Activated naive CD4-positive, alpha-beta T cell treated with anti-CD3 and anti-CD28 coated beads, Interleukin-2, amount 10 ng/mL, durations not matched to agents 7 days and 5 days (primary cell): ENCODE data around the gene PKIG.
A peak's percentile ranks its signal among the peaks of the same experiment; 100 is the strongest.

Experiments used
- CTCF ChIA-PET: fragments of 350-600 bp; sonication (Branson Sonifier 250); formaldehyde crosslinking; loops from one replicate; lab custom pipeline; 2021; ENCODE audit warnings: antibody characterized with exemption; lab: Charles Lee
- DNase-seq: peaks from one replicate; pipeline ENCODE4 v3.0.0-alpha.2; 2020
- H3K27ac Mint-ChIP-seq: one replicate; pipeline ENCODE4 v1.8.0; 2021; ENCODE audit warnings: mild to moderate bottlenecking, moderate library complexity, mixed read lengths
- H3K27me3 Mint-ChIP-seq: one replicate; pipeline ENCODE4 v1.8.0; 2021; ENCODE audit warnings: mild to moderate bottlenecking, mixed read lengths
- H3K36me3 Mint-ChIP-seq: one replicate; pipeline ENCODE4 v1.8.0; 2021; ENCODE audit warnings: mixed read lengths
- H3K4me1 Mint-ChIP-seq: one replicate; pipeline ENCODE4 v1.8.0; 2021; ENCODE audit warnings: mixed read lengths
- H3K4me3 Mint-ChIP-seq: one replicate; pipeline ENCODE4 v1.8.0; 2021; ENCODE audit warnings: mild to moderate bottlenecking, moderate library complexity, mixed read lengths
- H3K9me3 Mint-ChIP-seq: one replicate; pipeline ENCODE4 v1.8.0; 2021; ENCODE audit warnings: mixed read lengths

Gene PKIG

DNA sequence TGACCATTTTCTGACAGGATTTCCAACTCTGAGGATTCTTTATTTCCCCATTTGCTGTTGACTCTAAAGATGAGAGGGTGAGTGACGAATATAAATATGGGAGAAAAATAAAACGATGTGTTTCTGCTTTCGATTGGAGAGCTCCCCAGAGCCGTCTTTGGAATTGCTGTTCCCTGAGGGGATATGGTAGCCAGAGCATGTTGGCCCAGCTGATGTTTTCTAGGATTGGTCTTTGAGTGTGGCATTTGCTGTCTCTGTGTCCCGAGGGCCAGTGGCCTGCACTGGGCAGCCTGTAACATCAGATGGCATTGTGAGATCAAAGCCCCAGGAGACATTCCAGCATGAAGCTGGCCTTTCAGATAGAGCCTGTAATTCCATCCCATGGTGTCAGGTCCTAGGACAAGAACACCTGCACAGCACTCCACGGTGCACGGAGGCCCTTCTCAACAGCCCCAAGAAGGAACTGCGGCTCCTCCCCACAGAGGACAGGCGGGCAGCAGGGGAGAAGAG, 26.7 kb downstream of the PKIG start:
- H3K9me3 Mint-ChIP-seq = no peaks in the 10 kb centered on the region
- CTCF ChIA-PET = interaction anchor here (0.6 to 4.4 kb wide), 18 partner anchors 9 to 299 kb away, joined by 3 to 37 read pairs (median 6); partner anchors contain the start of genes PKIG, SERINC3 and TTPAL
- no peak overlapping the region for H3K4me3 Mint-ChIP-seq
- peak overlapping the region; percentile 19 for H3K27ac Mint-ChIP-seq
- peaks cover 20% of the 10 kb centered on the region for H3K4me1 Mint-ChIP-seq
- no peaks in the 10 kb centered on the region for H3K27me3 Mint-ChIP-seq
- no peak for DNase-seq
- peaks cover 8% of the 10 kb centered on the region for H3K36me3 Mint-ChIP-seq

DNA sequence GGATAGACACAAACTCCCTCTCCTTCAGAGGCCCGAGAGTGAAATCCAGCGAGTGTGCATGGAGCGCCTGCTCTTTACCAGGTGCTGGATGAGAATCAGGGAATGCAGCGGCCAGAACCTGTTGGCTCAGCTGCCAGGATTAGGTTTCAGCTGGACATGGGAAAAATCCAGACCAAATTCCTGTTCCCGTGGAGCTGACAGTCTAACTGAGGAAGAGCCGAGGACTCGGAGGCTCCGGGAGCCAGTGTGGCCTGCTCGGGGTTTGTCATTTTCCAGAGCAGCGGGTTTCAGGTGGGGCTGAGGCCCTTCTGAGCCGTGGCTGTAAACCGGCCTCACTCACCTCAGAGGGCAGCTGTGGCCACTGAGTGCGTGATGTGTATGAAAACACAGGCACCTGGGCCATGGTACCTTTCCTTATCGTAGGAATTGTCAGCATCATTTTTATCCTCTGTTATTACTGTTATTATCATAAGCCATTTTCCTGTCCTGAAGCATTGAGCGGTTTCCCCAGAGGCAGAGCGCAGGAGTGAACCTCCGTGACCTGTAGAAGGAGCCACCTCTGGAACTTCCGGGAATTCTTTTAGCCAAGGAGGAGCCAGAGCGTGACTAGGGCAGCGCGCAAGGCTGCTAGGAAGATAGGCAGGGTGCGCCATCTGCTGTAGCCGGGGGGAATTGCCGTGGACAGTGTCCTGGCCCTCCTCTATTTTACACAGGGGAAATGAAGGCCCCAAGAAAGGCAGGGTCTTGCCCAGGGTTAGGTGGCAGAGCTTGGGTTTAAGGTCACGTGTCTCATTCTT, 27.3 kb downstream of the PKIG start:
- peaks cover 10% of the 10 kb centered on the region for H3K36me3 Mint-ChIP-seq
- CTCF ChIA-PET = interaction anchor here (0.6 to 4.4 kb wide), 37 partner anchors 8 to 532 kb away, joined by 3 to 37 read pairs (median 5); partner anchors contain the start of genes PKIG, SERINC3 and TTPAL
- H3K27ac Mint-ChIP-seq = peak overlapping the region; percentile 96
- no peaks in the 10 kb centered on the region for H3K27me3 Mint-ChIP-seq
- H3K9me3 Mint-ChIP-seq = no peaks in the 10 kb centered on the region
- peak overlapping the region; percentile 31 for H3K4me3 Mint-ChIP-seq
- peaks cover 24% of the 10 kb centered on the region for H3K4me1 Mint-ChIP-seq
- DNase-seq = peak; percentile 87

DNA sequence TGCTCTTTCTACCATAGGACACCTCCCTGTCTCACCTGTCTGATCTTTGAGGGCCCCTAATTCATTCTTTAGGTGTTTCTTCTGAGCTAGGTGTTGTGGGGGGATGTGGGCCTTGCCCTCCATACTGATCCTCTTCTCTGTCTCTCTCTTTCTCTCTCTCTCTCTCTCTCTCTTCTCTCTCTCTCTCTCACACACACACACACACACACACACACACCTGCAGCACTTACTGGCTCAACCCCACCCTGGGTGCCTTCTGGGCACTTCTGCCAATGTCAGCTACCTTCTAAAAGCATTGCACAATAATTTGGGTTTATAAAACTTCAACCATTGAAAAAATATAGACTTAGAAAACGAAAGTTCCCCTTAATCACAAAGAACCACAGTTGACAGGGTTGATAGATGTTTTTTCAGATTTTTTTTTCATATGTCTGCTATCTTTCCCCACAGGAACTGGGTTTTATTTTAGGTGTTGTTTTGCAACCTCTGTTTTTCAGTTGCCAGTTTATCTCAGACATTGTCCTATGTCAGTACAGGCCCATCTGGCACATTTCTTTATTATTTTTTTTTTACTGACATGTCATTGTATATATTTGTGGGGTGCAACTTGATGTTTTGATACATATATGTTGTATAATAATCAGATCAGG, 28.1 kb downstream of the PKIG start:
- no peaks in the 10 kb centered on the region for H3K27me3 Mint-ChIP-seq
- CTCF ChIA-PET = interaction anchor here (0.6 to 4.4 kb wide), 36 partner anchors 8 to 533 kb away, joined by 3 to 37 read pairs (median 4); partner anchors contain the start of genes PKIG, SERINC3 and TTPAL
- peak overlapping the region; percentile 40 for H3K4me3 Mint-ChIP-seq
- peak overlapping the region; percentile 96 for H3K27ac Mint-ChIP-seq
- H3K9me3 Mint-ChIP-seq = no peaks in the 10 kb centered on the region
- peak; percentile 40 for DNase-seq
- peaks cover 31% of the 10 kb centered on the region for H3K4me1 Mint-ChIP-seq
- peaks cover 16% of the 10 kb centered on the region for H3K36me3 Mint-ChIP-seq

DNA sequence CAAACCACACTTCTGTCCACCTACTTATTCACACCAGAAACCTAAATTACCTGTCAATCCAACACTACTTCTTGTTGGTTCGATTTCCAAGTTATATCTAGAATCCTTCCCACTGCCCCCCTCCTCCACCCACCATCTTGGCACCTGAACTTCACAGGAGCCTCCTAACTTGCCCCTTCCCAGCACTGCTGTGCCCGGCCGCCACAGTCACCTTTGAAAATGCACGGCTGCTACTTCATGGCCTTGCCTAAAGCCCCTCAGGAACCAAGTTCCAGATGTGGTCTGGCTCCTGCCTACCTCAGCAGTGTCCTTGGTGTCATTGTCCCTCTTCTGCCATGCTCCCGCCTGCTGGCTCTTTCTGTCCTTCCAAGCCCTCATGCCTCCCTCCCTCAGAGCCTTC, 31.2 kb downstream of the PKIG start:
- no peak overlapping the region for H3K27ac Mint-ChIP-seq
- no peaks in the 10 kb centered on the region for H3K27me3 Mint-ChIP-seq
- H3K4me3 Mint-ChIP-seq = no peak overlapping the region
- H3K9me3 Mint-ChIP-seq = no peaks in the 10 kb centered on the region
- peaks cover 32% of the 10 kb centered on the region for H3K36me3 Mint-ChIP-seq
- H3K4me1 Mint-ChIP-seq = peaks cover 57% of the 10 kb centered on the region
- CTCF ChIA-PET = no interaction called here
- DNase-seq = no peak

DNA sequence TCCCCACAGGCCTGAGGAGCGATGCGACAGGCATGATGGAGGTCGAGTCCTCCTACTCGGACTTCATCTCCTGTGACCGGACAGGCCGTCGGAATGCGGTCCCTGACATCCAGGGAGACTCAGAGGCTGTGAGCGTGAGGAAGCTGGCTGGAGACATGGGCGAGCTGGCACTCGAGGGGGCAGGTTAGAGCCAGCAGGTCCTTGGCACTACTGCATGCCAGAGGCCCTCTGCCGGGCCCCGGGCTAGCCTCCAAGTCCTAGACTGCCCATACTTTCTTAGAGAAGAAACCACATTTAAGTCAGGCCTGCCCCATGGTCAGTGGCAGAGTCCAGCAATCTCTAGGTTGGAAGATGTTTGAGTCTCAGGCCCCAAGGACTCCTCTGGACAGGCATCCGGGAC, 32.1 kb downstream of the PKIG start:
- Mint-ChIP-seq H3K9me3 (no peaks in the 10 kb centered on the region), H3K27me3 (no peaks in the 10 kb centered on the region), H3K4me1 (peaks cover 67% of the 10 kb centered on the region), H3K4me3 (no peak overlapping the region), H3K27ac (no peak overlapping the region), H3K36me3 (peaks cover 39% of the 10 kb centered on the region)
- no peak for DNase-seq
- CTCF ChIA-PET = interaction anchor here (0.7 to 1.0 kb wide), 2 partner anchors 16 to 229 kb away, joined by 3 read pairs; no protein-coding TSS in a partner anchor

GRCh38 chr20:44615169-44615791, 32.9 kb downstream of the PKIG start:
- Mint-ChIP-seq H3K9me3 (no peaks in the 10 kb centered on the region), H3K27me3 (no peaks in the 10 kb centered on the region), H3K4me1 (peaks cover 65% of the 10 kb centered on the region), H3K36me3 (peaks cover 47% of the 10 kb centered on the region), H3K4me3 (no peak overlapping the region), H3K27ac (peak overlapping the region; percentile 81)
- CTCF ChIA-PET = interaction anchor here (0.7 kb wide), 1 partner anchor 17 kb away, joined by 3 read pairs; no protein-coding TSS in a partner anchor
- no peak for DNase-seq

GRCh38 chr20:44615876-44616603, 33.7 kb downstream of the PKIG start:
- no peaks in the 10 kb centered on the region for H3K27me3 Mint-ChIP-seq
- H3K9me3 Mint-ChIP-seq = no peaks in the 10 kb centered on the region
- CTCF ChIA-PET = interaction anchor here (0.6 to 1.4 kb wide), 2 partner anchors 117 to 231 kb away, joined by 3 to 5 read pairs; no protein-coding TSS in a partner anchor
- H3K4me3 Mint-ChIP-seq = no peak overlapping the region
- H3K36me3 Mint-ChIP-seq = peaks cover 54% of the 10 kb centered on the region
- DNase-seq = no peak
- peaks cover 61% of the 10 kb centered on the region for H3K4me1 Mint-ChIP-seq
- peak overlapping the region; percentile 81 for H3K27ac Mint-ChIP-seq

- H3K9me3 Mint-ChIP-seq = no peaks in the 10 kb centered on the region
- CTCF ChIA-PET = interaction anchor here (0.7 to 2.1 kb wide), 3 partner anchors 7 to 232 kb away, joined by 5 to 9 read pairs (median 5); no protein-coding TSS in a partner anchor
- no peak for DNase-seq
- peaks cover 59% of the 10 kb centered on the region for H3K36me3 Mint-ChIP-seq
- peak overlapping the region; percentile 81 for H3K27ac Mint-ChIP-seq
- H3K4me1 Mint-ChIP-seq = peaks cover 57% of the 10 kb centered on the region
- no peaks in the 10 kb centered on the region for H3K27me3 Mint-ChIP-seq
- H3K4me3 Mint-ChIP-seq = no peak overlapping the region
These were observed 34.2 kb downstream of the PKIG start for GRCh38 chr20:44616604-44616964.

DNA sequence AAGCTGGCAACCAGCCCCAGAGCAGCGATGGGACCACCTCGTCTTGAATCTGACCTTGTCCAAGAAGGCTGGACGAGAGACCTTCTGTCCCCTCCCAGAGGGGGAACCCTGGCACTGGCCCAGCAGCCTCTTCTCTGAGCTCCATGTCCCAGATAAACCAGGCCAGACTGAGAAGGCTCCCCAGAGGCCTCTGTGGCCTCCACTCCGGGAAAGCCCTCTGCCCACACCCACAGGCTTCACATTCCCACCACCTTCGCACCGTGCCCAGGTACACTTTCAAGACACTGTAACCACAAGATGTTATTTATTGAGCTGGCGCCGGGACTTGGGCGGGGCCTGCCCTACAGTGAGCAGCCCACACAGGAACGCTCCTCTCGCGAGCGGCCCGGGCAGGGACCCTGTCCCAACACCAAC, 35.9 kb downstream of the PKIG start:
- Mint-ChIP-seq H3K4me3 (no peak overlapping the region), H3K27ac (peak overlapping the region; percentile 66), H3K9me3 (peaks cover 3% of the 10 kb centered on the region), H3K36me3 (peaks cover 76% of the 10 kb centered on the region), H3K27me3 (no peaks in the 10 kb centered on the region), H3K4me1 (peaks cover 54% of the 10 kb centered on the region)
- peak; percentile 45 for DNase-seq
- CTCF ChIA-PET = interaction anchor here (1.1 to 2.1 kb wide), 4 partner anchors 9 to 65 kb away, joined by 3 to 9 read pairs (median 4); no protein-coding TSS in a partner anchor

DNA sequence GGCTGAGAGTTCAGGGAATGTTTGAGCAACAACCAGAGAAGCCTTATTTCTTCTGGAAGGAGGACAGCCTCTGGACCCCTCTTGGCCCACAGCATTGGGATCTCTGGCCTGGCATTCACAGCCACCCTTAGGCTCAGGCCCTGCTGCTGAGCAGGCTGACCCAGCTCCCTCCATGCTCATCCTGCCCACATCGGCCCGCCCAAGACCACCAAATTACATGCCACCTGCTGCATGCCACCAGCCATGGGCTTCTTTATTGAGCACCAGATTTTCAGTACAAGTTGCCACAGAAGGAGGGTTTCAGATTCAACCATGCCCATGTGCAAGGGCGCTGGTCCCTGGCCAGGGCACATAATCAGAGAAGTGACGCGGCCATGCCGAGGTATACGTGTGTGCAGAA, 36.9 kb downstream of the PKIG start:
- Mint-ChIP-seq H3K9me3 (peaks cover 6% of the 10 kb centered on the region), H3K4me3 (no peak overlapping the region), H3K36me3 (peaks cover 76% of the 10 kb centered on the region), H3K27me3 (no peaks in the 10 kb centered on the region), H3K27ac (peak overlapping the region; percentile 19), H3K4me1 (peaks cover 52% of the 10 kb centered on the region)
- DNase-seq = no peak
- CTCF ChIA-PET = interaction anchor here (1.1 to 2.2 kb wide), 4 partner anchors 9 to 64 kb away, joined by 3 to 5 read pairs (median 4); no protein-coding TSS in a partner anchor

GRCh38 chr20:44620030-44620429, 37.7 kb downstream of the PKIG start:
- CTCF ChIA-PET = interaction anchor here (2.2 kb wide), 1 partner anchor 10 kb away, joined by 5 read pairs; no protein-coding TSS in a partner anchor
- no peaks in the 10 kb centered on the region for H3K27me3 Mint-ChIP-seq
- peaks cover 46% of the 10 kb centered on the region for H3K4me1 Mint-ChIP-seq
- no peak for DNase-seq
- H3K4me3 Mint-ChIP-seq = no peak overlapping the region
- H3K36me3 Mint-ChIP-seq = peaks cover 80% of the 10 kb centered on the region
- H3K9me3 Mint-ChIP-seq = peaks cover 6% of the 10 kb centered on the region
- no peak overlapping the region for H3K27ac Mint-ChIP-seq

GRCh38 chr20:44621325-44621724, 38.9 kb downstream of the PKIG start:
- Mint-ChIP-seq H3K4me1 (peaks cover 33% of the 10 kb centered on the region), H3K9me3 (peaks cover 6% of the 10 kb centered on the region)

GRCh38 chr20:44621939-44622338, 39.6 kb downstream of the PKIG start:
- no peak overlapping the region for H3K4me3 Mint-ChIP-seq
- peaks cover 33% of the 10 kb centered on the region for H3K4me1 Mint-ChIP-seq
- no peak for DNase-seq
- H3K27me3 Mint-ChIP-seq = no peaks in the 10 kb centered on the region
- peaks cover 6% of the 10 kb centered on the region for H3K9me3 Mint-ChIP-seq
- H3K27ac Mint-ChIP-seq = no peak overlapping the region
- H3K36me3 Mint-ChIP-seq = peaks cover 80% of the 10 kb centered on the region
- CTCF ChIA-PET = no interaction called here

More at GRCh38 chr20:44621325-44621724, 38.9 kb downstream of the PKIG start:
- Mint-ChIP-seq H3K27ac (no peak overlapping the region), H3K4me3 (no peak overlapping the region), H3K36me3 (peaks cover 75% of the 10 kb centered on the region), H3K27me3 (no peaks in the 10 kb centered on the region)
- no peak for DNase-seq
- CTCF ChIA-PET = interaction anchor here (2.2 kb wide), 1 partner anchor 11 kb away, joined by 5 read pairs; no protein-coding TSS in a partner anchor
